HUES48 (cell line): Measurements from ENCODE around the gene CCDC91.

ENCODE experiments used
- H3K27ac ChIP-seq: one replicate; pipeline ENCODE4 v1.7.0; 2013; ENCODE audit warnings: low read depth, low read length, inconsistent platforms
- H3K27me3 ChIP-seq: 2 replicates; pipeline ENCODE4 v1.6.1; 2013; ENCODE audit warnings: mild to moderate bottlenecking, low read length; ENCODE audit not compliant: control insufficient read depth, insufficient read depth
- H3K36me3 ChIP-seq: 2 replicates; pipeline ENCODE4 v1.6.1; 2013; ENCODE audit warnings: low read length; ENCODE audit not compliant: control insufficient read depth, insufficient read depth
- H3K4me1 ChIP-seq: 2 replicates; pipeline ENCODE4 v1.6.1; 2013; ENCODE audit warnings: mild to moderate bottlenecking, low read length; ENCODE audit not compliant: control insufficient read depth, insufficient read depth
- H3K4me3 ChIP-seq: 2 replicates; pipeline ENCODE4 v1.5.1; 2013; ENCODE audit warnings: mild to moderate bottlenecking, low read depth, low read length
- H3K9ac ChIP-seq: 2 replicates; pipeline ENCODE4 v1.6.1; 2013; ENCODE audit warnings: mild to moderate bottlenecking, low read depth, low read length, moderate library complexity
- H3K9me3 ChIP-seq: 2 replicates; pipeline ENCODE4 v1.6.1; 2013; ENCODE audit warnings: low read length; ENCODE audit not compliant: control insufficient read depth, insufficient read depth

CCDC91 gene

DNA sequence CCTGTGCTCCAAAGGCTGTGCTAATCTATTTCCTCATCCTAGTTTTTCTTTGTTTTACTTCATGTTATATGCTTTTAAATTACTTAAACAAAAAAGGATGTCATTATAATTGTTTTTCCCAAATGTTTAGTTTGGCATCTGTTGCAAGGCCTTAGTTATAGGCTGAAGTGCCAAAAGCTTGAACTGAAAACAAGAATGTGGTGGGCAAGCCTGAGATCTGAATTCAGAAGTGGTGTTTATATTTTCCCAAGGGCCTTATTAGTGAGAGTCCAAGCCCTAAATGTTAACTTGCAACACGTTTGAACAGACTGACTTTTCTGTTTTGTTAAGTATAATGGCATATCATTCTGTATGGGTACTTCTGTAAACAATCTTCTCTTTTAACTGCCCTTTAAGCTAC is 326.8 kb downstream of the CCDC91 start:
- Histone ChIP-seq H3K27me3 (no peaks in the 10 kb centered on the region), H3K36me3 (no peaks in the 10 kb centered on the region), H3K4me3 (no peak overlapping the region), H3K9ac (no peak overlapping the region), H3K27ac (no peak overlapping the region), H3K4me1 (no peaks in the 10 kb centered on the region), H3K9me3 (no peaks in the 10 kb centered on the region)

- no peak overlapping the region for H3K27ac ChIP-seq
- no peak overlapping the region for H3K9ac ChIP-seq
- no peak overlapping the region for H3K4me3 ChIP-seq
- H3K27me3 ChIP-seq: no peaks in the 10 kb centered on the region
- H3K9me3 ChIP-seq: no peaks in the 10 kb centered on the region
- 0 out of 2 replicates have a peak, but pooled peaks cover 5% of the 10 kb centered on the region for H3K4me1 ChIP-seq
- H3K36me3 ChIP-seq: no peaks in the 10 kb centered on the region
These were observed 337.5 kb downstream of the CCDC91 start for GRCh38 chr12:28527631-28528249.

DNA sequence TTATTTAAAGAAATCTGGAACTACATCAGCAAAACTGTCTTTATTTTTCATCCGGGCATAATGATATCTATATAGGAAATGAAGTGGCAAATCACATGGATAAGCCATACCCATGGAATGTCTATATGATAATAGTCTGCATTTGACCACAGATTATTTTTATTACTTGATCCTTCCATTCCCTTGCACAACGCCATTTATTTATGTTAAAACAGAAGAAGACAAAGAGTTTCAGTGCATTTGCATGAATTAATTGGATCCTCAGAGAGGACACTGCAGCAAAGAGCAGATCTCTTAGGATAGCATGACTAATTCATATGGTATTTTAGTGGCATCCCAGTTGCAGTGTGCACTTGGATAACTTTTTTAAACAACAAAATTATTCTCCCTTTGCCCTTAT is 345.0 kb downstream of the CCDC91 start:
- Histone ChIP-seq H3K9me3 (no peaks in the 10 kb centered on the region), H3K4me3 (no peak overlapping the region), H3K27ac (no peak overlapping the region)

DNA sequence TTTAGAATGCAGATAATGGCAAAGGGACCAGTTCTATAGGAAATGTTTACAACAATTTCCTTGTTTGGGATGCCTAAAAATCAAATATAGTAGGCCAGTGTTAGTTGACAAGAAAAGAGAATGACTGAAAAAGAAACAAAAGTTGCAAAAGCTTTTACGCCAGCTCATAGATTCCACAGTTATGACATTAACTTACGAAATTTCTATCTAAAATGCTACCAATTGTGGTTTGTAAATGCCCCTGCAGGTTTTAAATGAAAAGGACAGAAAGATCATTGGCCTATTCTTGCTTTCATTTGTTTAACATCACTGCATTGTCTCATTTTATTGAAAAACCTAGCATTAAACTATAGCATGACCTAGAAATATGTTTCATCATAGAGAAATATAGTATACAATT is 345.8 kb downstream of the CCDC91 start:
- Histone ChIP-seq H3K9me3 (no peaks in the 10 kb centered on the region), H3K27ac (no peak overlapping the region)

More for the DNA sequence above, 345.0 kb downstream of the CCDC91 start:
- Histone ChIP-seq H3K36me3 (no peaks in the 10 kb centered on the region), H3K4me1 (peaks cover 9% of the 10 kb centered on the region), H3K27me3 (no peaks in the 10 kb centered on the region), H3K9ac (no peak overlapping the region)

DNA sequence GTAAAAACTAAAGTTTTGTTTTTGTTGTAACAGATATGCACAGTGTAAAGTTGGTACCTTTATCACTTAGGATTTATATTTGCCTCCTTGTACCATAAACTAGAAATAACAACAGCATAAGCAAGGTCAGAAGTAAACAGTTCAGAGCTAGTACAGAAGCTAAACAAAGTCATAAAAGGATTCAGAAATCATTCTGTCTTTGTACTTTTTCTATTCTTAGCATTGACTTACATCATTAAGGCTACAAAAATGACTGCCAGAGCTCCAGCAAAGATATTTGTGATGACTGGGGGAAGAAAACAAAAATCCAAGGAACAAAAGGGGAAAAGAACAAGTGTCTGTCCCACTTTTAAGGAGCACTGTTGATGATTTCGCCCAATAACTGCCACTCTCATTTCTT is 347.2 kb downstream of the CCDC91 start:
- no peaks in the 10 kb centered on the region for H3K27me3 ChIP-seq
- H3K27ac ChIP-seq: no peak overlapping the region
- H3K4me3 ChIP-seq: no peak overlapping the region
- H3K36me3 ChIP-seq: no peaks in the 10 kb centered on the region
- H3K4me1 ChIP-seq: peaks cover 4% of the 10 kb centered on the region
- no peaks in the 10 kb centered on the region for H3K9me3 ChIP-seq
- no peak overlapping the region for H3K9ac ChIP-seq

More for the DNA sequence above, 345.8 kb downstream of the CCDC91 start:
- Histone ChIP-seq H3K4me3 (no peak overlapping the region), H3K4me1 (peaks cover 9% of the 10 kb centered on the region), H3K27me3 (no peaks in the 10 kb centered on the region), H3K36me3 (no peaks in the 10 kb centered on the region), H3K9ac (no peak overlapping the region)

- Histone ChIP-seq H3K4me3 (no peak overlapping the region), H3K4me1 (peaks cover 4% of the 10 kb centered on the region), H3K36me3 (no peaks in the 10 kb centered on the region), H3K9ac (no peak overlapping the region), H3K9me3 (no peaks in the 10 kb centered on the region), H3K27ac (no peak overlapping the region), H3K27me3 (no peaks in the 10 kb centered on the region)
These were observed 349.6 kb downstream of the CCDC91 start for GRCh38 chr12:28539691-28540323.

- H3K9me3 ChIP-seq: no peaks in the 10 kb centered on the region
- no peak overlapping the region for H3K27ac ChIP-seq
- H3K9ac ChIP-seq: no peak overlapping the region
- H3K27me3 ChIP-seq: no peaks in the 10 kb centered on the region
- H3K36me3 ChIP-seq: no peaks in the 10 kb centered on the region
- H3K4me3 ChIP-seq: no peak overlapping the region
- peaks cover 4% of the 10 kb centered on the region for H3K4me1 ChIP-seq
These were observed 350.1 kb downstream of the CCDC91 start for GRCh38 chr12:28540324-28540714.

DNA sequence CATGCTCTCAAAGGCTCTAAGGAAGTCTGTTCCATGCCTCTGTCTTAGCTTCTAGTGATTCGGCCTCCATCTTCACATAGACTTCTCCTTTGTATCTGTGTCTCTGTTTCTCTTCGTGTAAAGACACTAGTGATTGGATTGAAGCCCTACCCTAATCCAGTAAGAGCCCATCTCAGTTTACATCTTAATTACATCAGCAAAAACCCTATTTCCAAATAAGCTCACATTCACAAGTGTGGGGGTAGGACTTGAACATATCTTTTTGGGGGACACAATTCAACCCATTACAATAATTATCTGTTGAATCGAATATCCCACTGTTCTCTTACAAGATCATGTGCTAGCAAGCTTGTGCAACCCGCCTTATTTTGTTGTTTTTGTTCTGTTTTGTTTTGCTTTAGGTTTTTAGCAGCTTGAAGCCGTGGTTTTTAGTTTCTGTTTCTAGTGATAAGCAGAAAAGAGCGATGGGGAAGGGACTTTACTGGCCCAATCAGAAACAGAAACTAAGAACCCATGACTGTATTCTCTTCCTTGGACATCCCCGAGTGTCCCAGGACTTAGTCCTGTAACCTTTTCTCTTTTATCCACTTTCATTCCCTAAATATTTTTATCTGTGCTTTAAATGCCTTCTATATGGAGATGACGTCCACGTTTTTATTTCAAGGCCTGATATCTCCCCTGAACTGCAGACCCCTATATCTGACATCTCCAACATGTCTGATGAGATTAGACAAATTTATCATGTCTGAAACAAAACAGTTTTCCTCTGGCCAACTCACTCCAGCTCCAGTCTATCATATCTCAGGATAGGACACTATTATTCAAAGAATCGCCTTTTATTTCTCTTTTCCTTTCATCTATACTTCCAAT is 353.0 kb downstream of the CCDC91 start:
- Histone ChIP-seq H3K9me3 (no peaks in the 10 kb centered on the region), H3K27ac (no peak overlapping the region), H3K4me3 (no peak overlapping the region), H3K36me3 (no peaks in the 10 kb centered on the region), H3K27me3 (no peaks in the 10 kb centered on the region), H3K9ac (no peak overlapping the region), H3K4me1 (peaks cover 4% of the 10 kb centered on the region)

- Histone ChIP-seq H3K36me3 (no peaks in the 10 kb centered on the region), H3K9me3 (no peaks in the 10 kb centered on the region), H3K4me1 (peaks cover 22% of the 10 kb centered on the region), H3K4me3 (no peak overlapping the region), H3K27me3 (no peaks in the 10 kb centered on the region), H3K27ac (peak overlapping the region; percentile 57), H3K9ac (no peak overlapping the region)
These were observed 360.8 kb downstream of the CCDC91 start for GRCh38 chr12:28550757-28551704.

DNA sequence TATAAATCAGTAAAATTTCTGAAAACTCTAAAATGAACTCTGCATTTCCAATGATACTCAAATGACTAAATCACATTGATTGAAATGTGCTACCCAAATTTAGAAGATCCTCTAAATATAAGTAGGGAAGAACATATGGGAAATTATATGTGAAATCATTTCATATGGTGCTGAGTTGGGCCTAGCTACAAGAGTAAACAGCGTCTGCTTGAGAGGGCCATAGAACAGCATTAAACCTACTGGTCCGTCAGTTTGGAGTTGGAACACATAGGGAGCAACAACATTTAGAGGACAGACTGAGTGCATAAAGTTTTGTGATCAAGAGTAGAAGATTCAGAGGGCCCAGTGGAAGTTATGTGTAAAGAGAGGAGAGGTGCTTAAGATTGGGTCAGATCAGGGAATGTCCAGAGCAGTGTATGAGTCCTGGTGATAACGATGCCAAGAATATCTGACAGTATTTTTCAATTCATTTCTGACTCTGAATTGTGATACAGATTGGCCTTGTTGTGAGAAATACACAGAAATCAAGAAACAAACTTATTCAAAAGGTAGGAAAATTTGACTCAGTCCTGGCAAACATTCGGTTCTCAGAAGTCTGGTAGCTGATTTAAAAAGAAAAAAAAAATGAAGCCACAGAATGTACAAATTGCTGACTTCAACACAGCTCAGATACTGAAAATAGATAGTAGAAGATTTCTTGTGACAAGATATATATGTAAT is 362.2 kb downstream of the CCDC91 start:
- no peak overlapping the region for H3K27ac ChIP-seq
- no peak overlapping the region for H3K4me3 ChIP-seq
- H3K4me1 ChIP-seq: peaks cover 22% of the 10 kb centered on the region
- no peaks in the 10 kb centered on the region for H3K27me3 ChIP-seq
- H3K9ac ChIP-seq: no peak overlapping the region
- no peaks in the 10 kb centered on the region for H3K9me3 ChIP-seq
- H3K36me3 ChIP-seq: no peaks in the 10 kb centered on the region
